GM23338 (cell line): ENCODE measurements around the gene GBE1. TPM values are rescaled to one million over a fixed set of nuclear protein-coding genes. Genes with fewer than 3 reads are reported as not detected.

Experiments used
- ATAC-seq: fragments of 200-7000 bp; cut with Tn5 transposase; 3 replicates; pipeline ENCODE4 v1.9.1; 2020
- DNase-seq: peaks from one replicate; pipeline ENCODE4 v3.0.0-alpha.2; 2015; ENCODE audit warnings: low spot score
- H2AFZ ChIP-seq: fragments of 200-600 bp; sonication (generic); 2 replicates; pipeline ENCODE4 v1.8.0; 2016; ENCODE audit warnings: antibody characterized with exemption, mild to moderate bottlenecking, moderate library complexity
- H3F3A ChIP-seq: fragments of 200-600 bp; sonication (generic); replicated peaks from 2 replicates; pipeline ENCODE4 v1.8.0; 2017; ENCODE audit warnings: antibody characterized with exemption, mixed run types, low read depth
- H3K27ac ChIP-seq: fragments of 200-600 bp; sonication (generic); 2 replicates; pipeline ENCODE4 v1.6.1; 2016; ENCODE audit warnings: low read depth
- H3K27me3 ChIP-seq: fragments of 200-600 bp; sonication (generic); 2 replicates; pipeline ENCODE4 v1.8.0; 2016; ENCODE audit warnings: mild to moderate bottlenecking, mixed run types, moderate library complexity; ENCODE audit not compliant: insufficient read depth
- H3K36me3 ChIP-seq: fragments of 200-600 bp; sonication (generic); 2 replicates; pipeline ENCODE4 v1.8.0; 2016; ENCODE audit warnings: mild to moderate bottlenecking; ENCODE audit not compliant: insufficient read depth
- H3K4me1 ChIP-seq: fragments of 200-600 bp; sonication (generic); 2 replicates; pipeline ENCODE4 v1.8.0; 2016; ENCODE audit warnings: mild to moderate bottlenecking, moderate library complexity; ENCODE audit not compliant: insufficient read depth
- H3K4me2 ChIP-seq: fragments of 200-600 bp; sonication (generic); 2 replicates; pipeline ENCODE4 v1.7.1; 2017; ENCODE audit warnings: mixed run types
- H3K4me3 ChIP-seq: fragments of 200-600 bp; sonication (generic); 2 replicates; pipeline ENCODE4 v1.6.1; 2016; ENCODE audit warnings: mixed run types
- H3K79me2 ChIP-seq: fragments of 200-600 bp; sonication (generic); replicated peaks from 2 replicates; pipeline ENCODE4 v1.8.0; 2017; ENCODE audit warnings: mild to moderate bottlenecking; ENCODE audit not compliant: insufficient read depth
- H3K9me2 ChIP-seq: fragments of 200-600 bp; sonication (generic); 2 replicates; pipeline ENCODE4 v1.8.0; 2017; ENCODE audit not compliant: insufficient read depth
- H4K20me1 ChIP-seq: fragments of 200-600 bp; sonication (generic); replicated peaks from 2 replicates; pipeline ENCODE4 v1.8.0; 2017; ENCODE audit warnings: mild to moderate bottlenecking; ENCODE audit not compliant: insufficient read depth
- H3K27ac Mint-ChIP-seq: 2 replicates; pipeline ENCODE4 v1.8.0; 2020; ENCODE audit warnings: inconsistent platforms, mild to moderate bottlenecking, moderate library complexity, mixed read lengths
- H3K27me3 Mint-ChIP-seq: 3 replicates; pipeline ENCODE4 v1.8.0; 2022; ENCODE audit warnings: low read depth, mild to moderate bottlenecking, moderate library complexity, mixed read lengths, inconsistent platforms; ENCODE audit not compliant: insufficient read depth, poor library complexity
- H3K36me3 Mint-ChIP-seq: 3 replicates; pipeline ENCODE4 v1.8.0; 2021; ENCODE audit warnings: low read depth, mild to moderate bottlenecking, inconsistent platforms, moderate library complexity, mixed read lengths
- H3K4me1 Mint-ChIP-seq: 3 replicates; pipeline ENCODE4 v1.8.0; 2020; ENCODE audit warnings: mild to moderate bottlenecking, inconsistent platforms, mixed read lengths
- H3K4me3 Mint-ChIP-seq: 3 replicates; pipeline ENCODE4 v1.8.0; 2021; ENCODE audit warnings: moderate library complexity, mild to moderate bottlenecking, inconsistent platforms, mixed read lengths
- H3K9me3 Mint-ChIP-seq: 3 replicates; pipeline ENCODE4 v1.8.0; 2020; ENCODE audit warnings: moderate library complexity, mild to moderate bottlenecking, inconsistent platforms, mixed read lengths
- CREB1 ChIP-seq: fragments of 250-450 bp; sonication (Bioruptor Pico); IDR thresholded peaks from 2 replicates; pipeline ENCODE4 v1.5.0; 2020; ENCODE audit warnings: low read depth, mild to moderate bottlenecking, moderate library complexity
- CTCF ChIP-seq, 2 experiments: fragments of 200-600 bp in 1 of 2; sonication (generic) in 1 of 2; conservative IDR thresholded peaks; 2 replicates each; pipeline versions ENCODE4 v1.5.1 to v1.6.1; 2016 to 2017; ENCODE audit warnings: antibody characterized with exemption in 2 of 2, low read depth in 2 of 2, mild to moderate bottlenecking in 2 of 2, moderate library complexity in 1 of 2
- EZH2 ChIP-seq: fragments of 200-600 bp; sonication (generic); IDR thresholded peaks from one replicate; pipeline ENCODE4 v1.8.0; 2017; ENCODE audit warnings: antibody characterized with exemption, mild to moderate bottlenecking, low read depth; ENCODE audit not compliant: unreplicated experiment
- EZH2phosphoT487 ChIP-seq: fragments of 200-600 bp; sonication (generic); IDR thresholded peaks from one replicate; pipeline ENCODE4 v1.8.1; 2018; ENCODE audit warnings: antibody characterized with exemption; ENCODE audit not compliant: unreplicated experiment
- JUNB ChIP-seq: IDR thresholded peaks from one replicate; pipeline ENCODE4 v1.6.1; 2016; ENCODE audit warnings: antibody characterized with exemption; ENCODE audit not compliant: unreplicated experiment
- NANOG ChIP-seq: IDR thresholded peaks from 2 replicates; pipeline ENCODE4 v1.6.1; 2016; ENCODE audit warnings: antibody characterized with exemption, borderline replicate concordance
- STAT1 ChIP-seq: IDR thresholded peaks from one replicate; pipeline ENCODE4 v1.6.1; 2016; ENCODE audit warnings: antibody characterized with exemption; ENCODE audit not compliant: unreplicated experiment
- ZNF114 ChIP-seq: fragments of 250-450 bp; sonication (Bioruptor Pico); IDR thresholded peaks from 2 replicates; pipeline ENCODE4 v1.5.0; 2020; ENCODE audit warnings: mild to moderate bottlenecking, moderate library complexity
- ZNF331 ChIP-seq: fragments of 250-450 bp; sonication (Bioruptor Pico); IDR thresholded peaks from 2 replicates; pipeline ENCODE4 v1.5.0; 2020; ENCODE audit warnings: low read depth, mild to moderate bottlenecking, moderate library complexity
- ZNF462 ChIP-seq: fragments of 250-450 bp; sonication (Bioruptor Pico); IDR thresholded peaks from 2 replicates; pipeline ENCODE4 v1.5.0; 2020; ENCODE audit warnings: mild to moderate bottlenecking, moderate library complexity
- polyA plus RNA-seq: library from polyadenylated mRNA; unstranded; fragments of >200 nt; fragmentation: Nextera tagmentation; extraction: Ambion mirVana; gene quantifications from 2 replicates; pipeline ENCODE4 v1.2.1, GENCODE V29; 2016
- total RNA-seq: library from RNA; depleted of rRNA; stranded (reverse); fragments of >200 nt; shearing (Covaris generic); gene quantifications from 2 replicates; pipeline ENCODE4 v1.2.3, GENCODE V29; 2014
- TF ChIP-seq, protein P1 (sequence below): IDR thresholded peaks from 2 replicates; pipeline ENCODE4 v1.6.1; 2016; ENCODE audit warnings: antibody characterized with exemption

Gene GBE1
- total and polyA plus RNA-seq, 2 experiments from 2014 or later = 6.4 to 12.2 TPM

GRCh38 chr3:81521855-81522254, 239.6 kb downstream of the GBE1 start (continued):
- TF ChIP-seq JUNB = no peak
- no peak for TF ChIP-seq CREB1
- TF ChIP-seq STAT1 = no peak
- no peak for TF ChIP-seq NANOG
- no peak for TF ChIP-seq EZH2phosphoT487

DNA sequence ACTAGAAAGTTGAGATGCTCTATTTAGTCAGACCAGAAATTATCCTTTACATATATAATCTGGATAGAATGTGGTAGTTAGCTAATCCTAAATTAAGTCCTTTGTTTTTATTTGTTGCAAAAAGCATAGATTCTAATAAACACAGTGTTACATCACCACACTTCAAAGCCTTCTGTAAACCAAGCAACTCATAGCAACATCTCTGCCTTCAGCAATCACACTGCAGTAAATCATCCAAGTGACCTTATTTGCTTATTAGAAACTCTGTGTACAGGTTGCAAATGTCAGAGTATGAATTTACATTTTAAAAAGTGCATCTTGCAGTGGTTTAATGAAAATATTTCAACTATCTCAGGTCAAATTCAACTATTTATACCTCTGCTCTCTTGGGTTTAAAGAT, 242.5 kb downstream of the GBE1 start:
- H3K27ac Mint-ChIP-seq = no peak overlapping the region
- H3F3A ChIP-seq = no peaks in the 10 kb centered on the region

More for the DNA sequence above, 242.5 kb downstream of the GBE1 start:
- H3K36me3 ChIP-seq = no peaks in the 10 kb centered on the region
- no peak overlapping the region for H2AFZ ChIP-seq
- Mint-ChIP-seq H3K36me3 (no peaks in the 10 kb centered on the region), H3K27me3 (no peaks in the 10 kb centered on the region), H3K4me3 (no peak overlapping the region), H3K4me1 (no peaks in the 10 kb centered on the region), H3K9me3 (no peaks in the 10 kb centered on the region)
- no peaks in the 10 kb centered on the region for H3K9me2 ChIP-seq
- no peaks in the 10 kb centered on the region for H3K79me2 ChIP-seq
- no peak overlapping the region for H3K4me3 ChIP-seq
- no peaks in the 10 kb centered on the region for H3K27me3 ChIP-seq
- no peaks in the 10 kb centered on the region for H3K4me1 ChIP-seq
- no peak overlapping the region for H3K27ac ChIP-seq
- ATAC-seq = no peak
- H4K20me1 ChIP-seq = no peaks in the 10 kb centered on the region
- DNase-seq = no peak
- H3K4me2 ChIP-seq = no peak overlapping the region
- no peak for TF ChIP-seq NANOG
- TF ChIP-seq, protein P1, sequence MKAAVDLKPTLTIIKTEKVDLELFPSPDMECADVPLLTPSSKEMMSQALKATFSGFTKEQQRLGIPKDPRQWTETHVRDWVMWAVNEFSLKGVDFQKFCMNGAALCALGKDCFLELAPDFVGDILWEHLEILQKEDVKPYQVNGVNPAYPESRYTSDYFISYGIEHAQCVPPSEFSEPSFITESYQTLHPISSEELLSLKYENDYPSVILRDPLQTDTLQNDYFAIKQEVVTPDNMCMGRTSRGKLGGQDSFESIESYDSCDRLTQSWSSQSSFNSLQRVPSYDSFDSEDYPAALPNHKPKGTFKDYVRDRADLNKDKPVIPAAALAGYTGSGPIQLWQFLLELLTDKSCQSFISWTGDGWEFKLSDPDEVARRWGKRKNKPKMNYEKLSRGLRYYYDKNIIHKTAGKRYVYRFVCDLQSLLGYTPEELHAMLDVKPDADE = no peak
- TF ChIP-seq EZH2 = no peak
- no peak for TF ChIP-seq JUNB
- no peak for TF ChIP-seq EZH2phosphoT487
- no peak for TF ChIP-seq ZNF462 (CRISPR knock-in tag)
- no peak for TF ChIP-seq ZNF114 (CRISPR knock-in tag)
- no peak for TF ChIP-seq CTCF (conservative IDR thresholded peaks at IDR 0.05; ENCODE audit: low read depth in 2 of 2)
- TF ChIP-seq ZNF331 = no peak
